K562 (cell line): ENCODE results near the gene FHIT. TPM values are rescaled to one million over a fixed set of nuclear protein-coding genes. Genes with fewer than 3 reads are reported as not detected.

Experiments used
- ATAC-seq: fragments of 200-7000 bp; cut with Tn5 transposase; 3 replicates; pipeline ENCODE4 v1.9.1; 2020; ENCODE audit warnings: moderate library complexity
- Bru-seq: library from RNA; stranded (reverse); fragments of 400-500 nt; gene quantifications from one replicate; lab custom pipeline; 2021; lab: Mats Ljungman, UMichigan
- BruChase-seq, 2 experiments: library from RNA; stranded (reverse); fragments of 400-500 nt; gene quantifications; one replicate each; lab custom pipeline; 2021; lab: Mats Ljungman, UMichigan
- BruUV-seq: library from RNA; stranded (reverse); fragments of 400-500 nt; replicated peaks from 2 replicates; lab custom pipeline; 2021; lab: Mats Ljungman, UMichigan
- CTCF ChIA-PET: fragments of 300-600 bp; formaldehyde crosslinking; extraction: SDS; loops from one replicate; lab custom pipeline; 2021; ENCODE audit warnings: low intra/inter-chr PET ratio; lab: Yijun Ruan, JAX
- POLR2A ChIA-PET: fragments of 300-600, 350-650 bp; sonication (Branson Sonifier 250); formaldehyde crosslinking; extraction: SDS; loops from one replicate; lab custom pipeline; 2021; ENCODE audit warnings: antibody characterized with exemption, inconsistent platforms; lab: Yijun Ruan, JAX
- DNase-seq, 4 experiments: peaks; one replicate each; pipeline versions ENCODE4 v3.0.0 to v3.0.0-alpha.2; 2011 to 2018; ENCODE audit warnings: low spot score in 3 of 4, mixed read lengths in 3 of 4; ENCODE audit errors: extremely low read depth in 1 of 4
- FAIRE-seq: peaks from 2 replicates; lab custom pipeline; 2011; peaks lifted over from hg19 to GRCh38; lab: Jason Lieb, UNC
- H2AFZ ChIP-seq: 2 replicates; pipeline ENCODE4 v1.6.0; 2011; ENCODE audit warnings: low read depth, low read length, control low read depth, inconsistent platforms
- H3K27ac ChIP-seq: fragments of 200-600 bp; 3 replicates; pipeline ENCODE4 v1.8.0; 2011; ENCODE audit warnings: low read depth, mild to moderate bottlenecking, control low read depth, inconsistent platforms, low read length, moderate library complexity, mixed read lengths; ENCODE audit errors: extremely low read depth
- H3K27me3 ChIP-seq, 2 experiments: fragments of 300-600 bp in 1 of 2; 2 replicates in 1 of 2; 3 replicates in 1 of 2; pipeline versions ENCODE4 v1.6.0 to v1.8.0; 2011; ENCODE audit warnings: inconsistent platforms in 2 of 2, low read length in 2 of 2, mild to moderate bottlenecking in 1 of 2, mixed read lengths in 1 of 2, moderate library complexity in 1 of 2; ENCODE audit not compliant: control insufficient read depth in 2 of 2, insufficient read depth in 2 of 2
- H3K36me3 ChIP-seq: fragments of 300-600 bp; 3 replicates; pipeline ENCODE4 v1.8.0; 2011; ENCODE audit warnings: mild to moderate bottlenecking, low read length, inconsistent platforms; ENCODE audit not compliant: control insufficient read depth, insufficient read depth
- H3K4me1 ChIP-seq, 2 experiments: fragments of 200-600 bp in 1 of 2; replicated peaks in 1 of 2; 2 replicates in 1 of 2; 3 replicates in 1 of 2; pipeline versions ENCODE4 v1.5.1 to v1.8.0; 2011; ENCODE audit warnings: inconsistent platforms in 2 of 2, low read length in 2 of 2, mild to moderate bottlenecking in 1 of 2, mixed read lengths in 1 of 2, moderate library complexity in 1 of 2; ENCODE audit not compliant: control insufficient read depth in 2 of 2, insufficient read depth in 2 of 2
- H3K4me2 ChIP-seq: 2 replicates; pipeline ENCODE4 v1.6.1; 2011; ENCODE audit warnings: low read length, control low read depth, inconsistent platforms, mixed read lengths; ENCODE audit not compliant: insufficient read depth
- H3K4me3 ChIP-seq: fragments of 200-600 bp; sonication (generic), shearing (Covaris generic); 2 replicates; pipeline ENCODE4 v1.5.1; 2016; ENCODE audit warnings: control low read depth, inconsistent platforms
- H3K79me2 ChIP-seq: fragments of 200-600 bp; 3 replicates; pipeline ENCODE4 v1.8.0; 2011; ENCODE audit warnings: low read length, inconsistent platforms; ENCODE audit not compliant: control insufficient read depth, insufficient read depth
- H3K9ac ChIP-seq, 2 experiments: 2 replicates each; pipeline versions ENCODE4 v1.6.0 to v1.6.1; 2011; ENCODE audit warnings: low read depth in 2 of 2, low read length in 2 of 2, control low read depth in 1 of 2, inconsistent platforms in 1 of 2, mild to moderate bottlenecking in 1 of 2, mixed read lengths in 1 of 2; ENCODE audit not compliant: insufficient read depth in 1 of 2
- H3K9me1 ChIP-seq: one replicate; pipeline ENCODE4 v1.6.0; 2011; ENCODE audit warnings: inconsistent platforms, mild to moderate bottlenecking, low read length, moderate library complexity; ENCODE audit not compliant: control insufficient read depth, insufficient read depth
- H3K9me3 ChIP-seq: replicated peaks from 2 replicates; pipeline ENCODE4 v1.5.1; 2011; ENCODE audit warnings: low read depth, low read length, inconsistent platforms; ENCODE audit not compliant: control insufficient read depth, insufficient read depth
- H4K20me1 ChIP-seq: replicated peaks from 2 replicates; pipeline ENCODE4 v1.6.1; 2011; ENCODE audit warnings: low read length, inconsistent platforms, mixed read lengths; ENCODE audit not compliant: control insufficient read depth, insufficient read depth
- ATF4 ChIP-seq: fragments of 450-650 bp; formaldehyde crosslinking; IDR thresholded peaks from 2 replicates; pipeline ENCODE4 v1.4.0; 2022; ENCODE audit warnings: mild to moderate bottlenecking, moderate library complexity
- CCAR2 ChIP-seq: fragments of 200-400 bp; formaldehyde crosslinking; IDR thresholded peaks from 2 replicates; pipeline ENCODE4 v1.6.1; 2017; ENCODE audit warnings: mild to moderate bottlenecking, low read depth, low read length
- ESRRA ChIP-seq: fragments of 450-650 bp; IDR thresholded peaks from 2 replicates; pipeline ENCODE4 v1.6.1; 2014; ENCODE audit warnings: low read depth, mild to moderate bottlenecking, moderate library complexity, borderline replicate concordance
- GABPB2 ChIP-seq: fragments of 250-450 bp; sonication (Bioruptor Pico); conservative IDR thresholded peaks from 2 replicates; pipeline ENCODE4 v1.5.1; 2021; ENCODE audit warnings: mild to moderate bottlenecking
- GTF2E2 ChIP-seq: fragments of 200-800 bp; sonication (Bioruptor generic); IDR thresholded peaks from 2 replicates; pipeline ENCODE4 v1.6.1; 2016; ENCODE audit warnings: missing genetic modification characterization, missing compliant biosample characterization
- HLTF ChIP-seq: fragments of 450-650 bp; IDR thresholded peaks from 2 replicates; pipeline ENCODE4 v1.6.1; 2016
- NCOA1 ChIP-seq: fragments of 450-650 bp; IDR thresholded peaks from 2 replicates; pipeline ENCODE4 v1.6.1; 2016; ENCODE audit warnings: low read depth
- NFIC ChIP-seq: fragments of 450-650 bp; IDR thresholded peaks from 2 replicates; pipeline ENCODE4 v1.6.1; 2017; ENCODE audit warnings: mild to moderate bottlenecking, inconsistent platforms
- NFYB ChIP-seq: IDR thresholded peaks from 2 replicates; pipeline ENCODE4 v1.6.1; 2011; ENCODE audit warnings: mild to moderate bottlenecking, moderate library complexity; ENCODE audit not compliant: insufficient read length; ENCODE audit errors: extremely low read depth
- TBP ChIP-seq: optimal IDR thresholded peaks from 2 replicates; pipeline ENCODE3; 2011; ENCODE audit warnings: low read depth, low read length, improper control_type of control experiment
- THAP12 ChIP-seq: fragments of 250-450 bp; sonication (Bioruptor Pico); IDR thresholded peaks from 2 replicates; pipeline ENCODE4 v1.9.0; 2021; ENCODE audit warnings: mild to moderate bottlenecking, inconsistent platforms
- ZBTB33 ChIP-seq: sonication (generic); formaldehyde crosslinking; IDR thresholded peaks from 2 replicates; pipeline ENCODE4 v1.8.1; 2023; ENCODE audit warnings: mild to moderate bottlenecking, missing genetic modification reagents
- WGBS: fragments of 100-300 bp; shearing (Covaris generic); methylation state at CpG from one replicate; pipeline ENCODE4 v1.1.6; 2016; ENCODE audit warnings: low coverage, mixed read lengths; ENCODE audit not compliant: insufficient coverage; ENCODE audit errors: missing lambda C conversion rate; 5-methylcytosine and 5-hydroxymethylcytosine counted together
- in situ Hi-C: fragments of 300-500 bp; cut with MboI; formaldehyde crosslinking; loops from 4 replicates; pipeline ENCODE4 v1.15.0; 2018; ENCODE audit warnings: inconsistent platforms, mixed read lengths
- intact Hi-C: fragments of 100-400 bp; cut with micrococcal nuclease; formaldehyde crosslinking; loops from 2 replicates; pipeline ENCODE4 v1.14.2; 2022
- long read RNA-seq, 3 experiments: library from polyadenylated mRNA in 2 of 3; library from RNA in 1 of 3; unstranded in 2 of 3; stranded (forward) in 1 of 3; transcript quantifications; one replicate each; pipeline ENCODE4 v2.0.0, GENCODE V29; 2019 to 2022
- polyA minus RNA-seq, 3 experiments: library from RNA; depleted of rRNA, polyadenylated mRNA; stranded (reverse); fragments of >200 nt; gene quantifications; 2 replicates each; pipeline ENCODE4 v1.2.3, GENCODE V29; 2011
- polyA plus RNA-seq, 8 experiments: library from polyadenylated mRNA; depleted of rRNA in 4 of 8; stranded (reverse) in 5 of 8; unstranded in 3 of 8; fragments of >200 nt; fragmentation: Nextera tagmentation in 2 of 8; fragmentation: Illumina TruSeq in 1 of 8; extraction: Ambion mirVana in 2 of 8; extraction: Trizol in 1 of 8; gene quantifications; 2 replicates each; pipeline versions ENCODE4 v1.2.1 to v1.2.3, GENCODE V29; 2011 to 2014; ENCODE audit warnings: inconsistent platforms in 1 of 8, missing spikeins in 1 of 8
- total RNA-seq, 7 experiments: library from RNA; depleted of rRNA in 6 of 7; stranded (reverse); fragments of >200 nt in 6 of 7; fragmentation: Illumina TruSeq in 2 of 7; extraction: Trizol in 2 of 7; gene quantifications; 2 replicates each; pipeline versions ENCODE4 v1.2.1 to v1.2.3, GENCODE V29; 2011 to 2021; ENCODE audit warnings: low replicate concordance in 1 of 7

FHIT gene
- 20.8 and 44.5 TPM in 2 replicates for total RNA-seq (2011; cell fraction: chromatin; rRNA removed; ENCODE audit: low replicate concordance)
- total RNA-seq (2011; cell fraction: nucleolus; rRNA removed) = 9.0 and 13.6 TPM in 2 replicates
- total RNA-seq (2011; cell fraction: nucleoplasm; rRNA removed) = 26.4 and 37.9 TPM in 2 replicates
- 2.0 and 3.9 TPM in 2 replicates for total RNA-seq (2014; rRNA removed)
- 6.1 and 6.9 TPM in 2 replicates for total RNA-seq (2014; rRNA removed; fragmentation: Illumina TruSeq; extraction: Trizol)
- total RNA-seq (2015; rRNA removed; fragmentation: Illumina TruSeq; extraction: Trizol) = 7.2 and 9.1 TPM in 2 replicates
- 6.3 and 10.9 TPM in 2 replicates for total RNA-seq (2021)
- 1.7 and 2.5 TPM in 2 replicates for polyA plus RNA-seq (2011; rRNA removed)
- polyA plus RNA-seq (2011; cell fraction: cytosol; rRNA removed) = 0.30 and 1.2 TPM in 2 replicates
- 5.8 and 7.3 TPM in 2 replicates for polyA plus RNA-seq (2011; cell fraction: nucleus; rRNA removed)
- polyA plus RNA-seq (2012) = 6.8 and 17.1 TPM in 2 replicates
- 4.3 and 5.0 TPM in 2 replicates for polyA plus RNA-seq (2014; fragmentation: Illumina TruSeq; extraction: Trizol)
- 1 to 10 TPM; 3.6 to 4.3 TPM for polyA plus RNA-seq (2014; fragmentation: Nextera tagmentation; extraction: Ambion mirVana)
- 3.3 and 4.6 TPM in 2 replicates for polyA plus RNA-seq (2014; rRNA removed)
- polyA minus RNA-seq (2011; rRNA and poly(A)+ RNA removed) = 3.2 and 3.4 TPM in 2 replicates
- 0.95 TPM in 1 of 2 replicates, not detected in the other for polyA minus RNA-seq (2011; cell fraction: cytosol; rRNA and poly(A)+ RNA removed)
- 11.8 and 12.4 TPM in 2 replicates for polyA minus RNA-seq (2011; cell fraction: nucleus; rRNA and poly(A)+ RNA removed)
- percentile 54 among the genes with signal in this experiment for Bru-seq, nascent RNA
- BruChase-seq, experiment 1, labeled RNA remaining after a 2-hour chase = percentile 59 among the genes with signal in this experiment
- percentile 62 among the genes with signal in this experiment for BruChase-seq, experiment 2, labeled RNA remaining after a 6-hour chase
- long read RNA-seq, experiment 1, partial matches to known transcripts = 1 of 10 reads
- long read RNA-seq, experiment 1, other reads (novel, unspliced or antisense) = 9 of 10 reads
- long read RNA-seq, experiment 2, partial matches to known transcripts = 0 of 3 reads
- long read RNA-seq, experiment 2, other reads (novel, unspliced or antisense) = 3 of 3 reads
- long read RNA-seq, experiment 3, partial matches to known transcripts = 0 of 1 reads
- long read RNA-seq, experiment 3, other reads (novel, unspliced or antisense) = 1 of 1 reads

GRCh38 chr3:61251174-61251972 lies at the start of gene FHIT:
TSS of gene FHIT (minus strand) at chr3:61251452.
- peak; percentile 92 for FAIRE-seq
- TF ChIP-seq GTF2E2 (no peak), ESRRA (peak; percentile 66; the same call in 1 of the 2 replicates), CCAR2 (no peak), ZBTB33 (no peak), NFIC (no peak), HLTF (no peak), ATF4 (CRISPR knock-in tag) (no peak), GABPB2 (CRISPR knock-in tag) (no peak), NFYB (peak; percentile 82), THAP12 (CRISPR knock-in tag) (no peak), TBP (peak; percentile 38), NCOA1 (no peak)

More at GRCh38 chr3:61251174-61251972, at the start of gene FHIT:
- Histone ChIP-seq H4K20me1 (no peaks in the 10 kb centered on the region), H3K9ac (peak within 1 kb of the TSS; percentile 82 to 90), H3K36me3 (no peaks in the 10 kb centered on the region), H3K4me2 (peak within 1 kb of the TSS; percentile 87), H3K4me3 (peak within 1 kb of the TSS; percentile 74), H3K27me3 (no peaks in the 10 kb centered on the region), H3K79me2 (peaks cover 15% of the 10 kb centered on the region), H3K27ac (peak within 1 kb of the TSS; percentile 77), H3K4me1 (peaks cover 2 to 7% of the 10 kb centered on the region in 2 experiments; a peak in 3 of 5 replicates), H2AFZ (peak within 1 kb of the TSS; percentile 98), H3K9me1 (no peaks in the 10 kb centered on the region), H3K9me3 (no peaks in the 10 kb centered on the region)
- in situ Hi-C loops (loop anchor here (25.0 kb wide), 1 partner anchor 1139 kb away; no protein-coding TSS in a partner anchor), intact Hi-C loops (no loop called here)
- POLR2A ChIA-PET = no interaction called here
- 4% methylated on average over 22 of the region's 41 CpGs for WGBS
- ATAC-seq = peak; percentile 99
- peak; percentile 84 to 95 (median 88) for DNase-seq
- BruUV-seq = TSS peak; percentile 85
- CTCF ChIA-PET = no interaction called here
